Activated T-cell treated with anti-CD3 and anti-CD28 coated beads, Interleukin-2, amount 50 U/mL, for 1 hour (primary cell): ENCODE data around the gene HASPIN.
"Not testable (repeated sequence)": the region's sequence is repeated elsewhere in the genome, so short reads cannot be mapped to it uniquely, and the experiment has no call there.

Source experiments
- DNase-seq: peaks from one replicate; pipeline ENCODE4 v3.0.0-alpha.2; 2020

HASPIN gene

DNA sequence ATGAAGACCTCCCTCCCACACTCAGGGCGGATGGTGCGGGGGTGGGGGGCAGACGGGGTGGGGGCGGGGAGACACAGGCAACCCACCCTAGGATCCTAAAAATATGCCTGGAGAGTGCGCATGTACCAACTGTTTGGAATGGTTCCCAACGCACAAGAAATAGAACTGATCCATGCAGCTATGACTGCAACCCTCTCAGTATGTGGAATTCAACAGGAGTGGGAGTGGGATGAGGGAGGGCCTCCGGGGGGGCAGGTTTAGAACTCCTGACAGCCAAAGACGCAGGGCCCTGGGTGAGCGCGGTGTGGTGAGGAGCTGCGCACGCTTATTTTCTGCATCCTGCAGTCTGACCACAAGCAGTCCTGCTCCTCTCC lies 26.6 kb upstream of the HASPIN start:
- no peak for DNase-seq

DNA sequence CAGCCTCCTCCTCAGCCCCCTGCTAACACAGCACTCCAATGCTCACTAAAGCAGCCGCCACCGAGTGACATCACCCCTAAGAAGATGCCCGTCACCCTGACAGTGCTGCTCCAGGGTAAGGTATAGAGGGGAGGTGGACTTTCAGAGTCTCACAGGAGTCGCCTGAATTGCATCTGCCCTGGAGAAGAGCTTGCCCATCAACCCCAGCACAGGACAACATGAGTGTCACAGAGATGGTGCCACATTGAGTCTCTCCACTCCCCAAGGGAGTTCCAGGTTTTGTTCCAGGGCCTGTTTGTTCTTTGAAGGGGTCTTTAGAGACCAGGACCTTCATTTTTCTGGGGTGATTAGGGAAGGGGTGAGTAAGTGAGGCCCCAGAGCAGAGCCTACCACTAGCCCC lies 25.6 kb upstream of the HASPIN start:
- DNase-seq: no peak

DNA sequence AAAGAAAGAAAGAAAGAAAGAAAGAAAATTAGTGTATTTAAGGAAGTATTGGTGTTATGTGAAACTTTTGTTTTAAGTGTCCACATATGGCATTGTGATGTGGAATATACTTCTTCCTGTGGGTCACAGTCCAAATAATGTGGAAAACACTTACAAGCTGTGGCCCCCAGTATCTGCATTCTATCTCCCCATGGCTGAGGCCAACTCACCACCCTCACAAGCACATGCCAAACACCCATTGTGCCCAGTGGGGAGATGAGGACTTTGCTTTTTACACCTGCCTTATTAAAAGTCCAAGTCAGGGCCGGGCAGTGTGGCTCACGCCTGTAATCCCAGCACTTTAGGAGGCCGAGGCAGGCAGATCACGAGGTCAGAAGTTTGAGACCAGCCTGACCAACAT lies 23.8 kb upstream of the HASPIN start:
- DNase-seq: no peak

DNA sequence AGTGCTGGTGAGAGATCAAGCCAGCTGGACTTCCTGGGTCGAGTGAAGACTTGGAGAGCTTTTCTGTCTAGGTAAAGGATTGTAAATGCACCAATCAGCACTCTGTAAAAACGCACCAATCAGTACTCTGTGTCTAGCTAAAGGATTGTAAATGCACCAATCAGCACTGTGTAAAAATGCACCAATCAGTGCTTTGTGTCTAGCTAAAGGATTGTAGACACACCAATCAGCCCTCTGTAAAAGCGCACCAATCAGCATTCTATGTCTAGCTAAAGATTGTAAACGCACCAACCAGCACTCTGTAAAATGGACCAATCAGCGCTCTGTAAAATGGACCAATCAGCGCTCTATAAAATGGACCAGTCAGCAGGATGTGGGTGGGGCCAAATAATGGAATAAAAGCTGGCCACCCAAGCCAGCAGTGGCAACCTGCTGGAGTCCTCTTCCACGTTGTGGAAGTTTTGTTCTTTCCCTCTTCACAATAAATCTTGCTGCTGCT lies 21.6 kb upstream of the HASPIN start:
- DNase-seq: not testable (repeated sequence)

DNA sequence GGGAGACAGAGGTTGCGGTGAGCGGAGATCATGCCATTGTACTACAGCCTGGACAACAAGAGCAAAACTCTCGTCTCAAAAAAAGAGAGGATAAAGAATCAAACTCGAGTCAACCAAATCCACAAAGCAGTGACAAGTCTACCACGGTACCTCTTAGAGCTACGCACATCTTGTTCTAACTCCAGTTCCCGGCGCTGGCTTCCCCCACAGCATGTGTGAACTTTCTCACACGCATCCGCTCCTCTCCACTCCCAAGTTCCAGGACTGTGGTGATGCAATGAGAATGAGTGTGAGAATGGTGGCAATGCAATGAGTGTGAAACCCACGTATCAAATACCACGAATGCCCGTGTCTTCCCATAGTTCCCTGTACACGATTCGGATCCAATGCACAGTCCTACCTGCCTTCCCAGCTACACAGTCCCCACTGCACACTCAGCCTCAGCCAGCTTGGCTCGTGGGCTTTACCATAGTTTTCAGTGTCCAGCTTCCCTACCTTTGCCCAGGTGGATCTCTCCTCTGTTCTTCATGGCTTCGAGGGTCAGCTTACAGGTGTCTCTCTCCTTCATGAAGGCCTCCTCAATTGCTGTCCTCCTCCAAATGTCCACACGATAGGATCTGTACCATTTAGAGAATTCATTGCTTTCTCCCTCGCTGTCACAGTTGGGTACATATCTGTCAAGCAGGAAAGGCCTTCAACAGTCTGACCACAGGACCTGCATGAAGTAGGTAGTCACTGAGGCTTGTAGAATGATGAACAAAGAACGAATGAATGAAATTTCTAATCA lies 18.6 kb upstream of the HASPIN start:
- DNase-seq: no peak

DNA sequence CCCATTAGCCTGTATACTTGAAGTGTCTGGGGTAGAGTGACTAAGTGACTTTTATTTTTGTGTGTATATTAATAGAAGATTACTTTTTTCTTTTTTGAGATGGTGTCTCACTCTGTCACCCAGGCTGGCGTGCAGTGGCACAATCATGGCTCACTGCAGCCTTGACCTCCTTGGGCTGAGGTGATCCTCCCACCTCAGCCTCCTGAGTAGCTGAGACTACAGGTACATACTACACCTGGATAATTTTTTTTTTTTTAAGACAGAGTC lies 18.1 kb upstream of the HASPIN start:
- not testable (repeated sequence) for DNase-seq

DNA sequence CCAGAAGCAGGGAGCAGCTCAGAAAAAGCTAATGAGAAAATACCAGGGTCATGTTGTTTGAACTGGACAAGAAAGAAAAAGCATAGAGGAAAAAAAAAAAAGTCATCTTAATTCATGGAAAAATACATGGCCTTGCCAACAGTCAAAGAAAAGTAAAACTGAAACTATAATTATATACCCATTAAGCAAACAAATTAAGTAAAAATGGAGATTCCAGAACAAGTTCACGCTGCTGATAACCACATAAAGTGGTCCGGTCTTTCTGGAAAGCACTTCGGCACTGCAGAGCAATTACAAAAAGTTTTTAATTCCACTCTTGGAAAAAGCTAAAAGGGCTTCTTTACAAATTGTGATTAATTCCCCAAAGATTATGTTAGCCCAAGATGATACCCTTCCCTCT lies 15.3 kb upstream of the HASPIN start:
- no peak for DNase-seq

DNA sequence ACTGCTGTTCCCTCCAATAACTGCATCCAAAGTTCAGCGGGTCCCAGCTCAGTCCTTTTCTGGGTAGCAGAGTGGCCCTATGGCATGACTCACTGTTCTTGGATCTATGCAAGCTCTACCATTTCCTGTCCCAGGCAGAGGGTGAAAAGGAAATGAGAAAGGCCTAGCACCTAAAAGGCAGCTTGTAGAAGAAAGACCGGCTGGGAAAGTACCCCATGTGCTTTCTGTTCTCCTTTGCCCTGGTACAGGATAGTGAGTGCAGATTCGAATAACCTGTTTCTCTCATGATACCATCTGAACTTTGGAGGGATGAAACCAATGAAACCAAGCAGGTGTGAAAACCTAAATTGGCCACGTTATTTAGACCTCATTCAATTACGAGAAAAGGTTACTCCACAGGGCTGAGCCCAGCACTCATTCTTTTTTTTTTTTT lies 12.7 kb upstream of the HASPIN start:
- peak; percentile 51 for DNase-seq

DNA sequence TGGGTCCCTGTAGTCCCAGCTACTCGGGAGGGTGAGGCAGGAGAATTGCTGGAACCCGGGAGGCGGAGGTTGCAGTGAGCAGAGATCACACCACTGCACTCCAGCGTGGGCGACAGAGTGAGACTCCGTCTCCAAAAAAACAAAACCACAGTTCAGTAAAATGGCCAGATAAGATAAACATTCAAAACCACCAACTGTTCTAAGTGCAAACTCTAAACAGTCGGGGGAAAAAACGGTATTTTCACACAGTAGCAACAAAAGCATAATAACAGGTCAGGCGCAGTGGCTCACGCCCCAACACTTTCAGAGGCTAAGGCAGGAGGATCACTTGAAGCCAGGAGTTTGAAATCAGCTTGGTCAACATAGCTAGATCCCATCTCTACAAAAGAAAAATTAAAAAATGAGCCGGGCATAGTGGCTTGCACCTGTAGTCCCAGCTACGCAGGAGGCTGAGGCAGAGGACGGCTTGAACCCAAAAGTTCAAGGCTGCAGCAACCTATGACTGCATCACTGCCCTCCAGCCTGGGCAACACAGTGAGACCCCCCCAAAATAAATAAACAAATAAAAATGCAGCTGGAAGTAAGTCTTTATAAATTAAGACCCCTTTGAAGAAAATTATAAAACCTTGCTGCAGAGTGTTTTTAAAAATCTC lies 10.8 kb upstream of the HASPIN start:
- DNase-seq: no peak

DNA sequence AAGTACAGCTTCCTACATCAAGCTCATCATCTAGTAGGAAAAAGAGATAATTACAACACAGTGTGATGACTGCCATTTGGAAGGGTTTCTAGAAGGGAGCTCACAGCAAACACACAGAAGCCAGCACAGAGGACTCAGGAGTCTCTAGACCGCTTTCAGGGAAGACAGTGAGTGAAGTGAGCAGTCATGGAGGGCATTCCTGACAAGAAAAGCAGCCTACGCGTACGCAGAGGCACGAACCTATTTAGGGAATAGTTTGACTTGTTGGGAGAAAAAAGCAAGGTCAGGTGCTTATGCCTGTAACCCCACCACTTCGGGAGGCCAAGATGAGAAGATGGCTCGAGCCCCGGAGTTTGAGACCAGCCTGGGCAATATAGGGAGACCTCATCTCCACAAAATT lies 8.4 kb upstream of the HASPIN start:
- no peak for DNase-seq

DNA sequence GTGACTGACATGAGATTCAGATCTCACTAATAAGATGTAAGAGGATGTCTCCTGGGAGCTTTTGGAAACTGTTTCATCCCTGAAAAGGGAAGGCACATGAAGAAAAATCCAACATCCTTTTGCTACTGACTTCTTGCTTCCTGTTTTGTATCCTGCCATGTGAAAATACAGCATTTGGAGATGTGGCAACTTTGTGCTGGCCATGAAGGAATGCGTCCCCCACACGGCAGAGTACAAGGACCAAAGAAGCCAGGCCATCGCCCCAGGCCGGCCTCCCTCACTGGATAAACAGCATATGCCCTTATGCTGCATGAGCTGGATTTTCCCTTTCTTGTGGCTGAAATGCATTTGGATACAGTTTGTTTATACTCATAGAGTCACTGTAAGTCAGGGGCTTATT lies 5.5 kb upstream of the HASPIN start:
- no peak for DNase-seq

DNA sequence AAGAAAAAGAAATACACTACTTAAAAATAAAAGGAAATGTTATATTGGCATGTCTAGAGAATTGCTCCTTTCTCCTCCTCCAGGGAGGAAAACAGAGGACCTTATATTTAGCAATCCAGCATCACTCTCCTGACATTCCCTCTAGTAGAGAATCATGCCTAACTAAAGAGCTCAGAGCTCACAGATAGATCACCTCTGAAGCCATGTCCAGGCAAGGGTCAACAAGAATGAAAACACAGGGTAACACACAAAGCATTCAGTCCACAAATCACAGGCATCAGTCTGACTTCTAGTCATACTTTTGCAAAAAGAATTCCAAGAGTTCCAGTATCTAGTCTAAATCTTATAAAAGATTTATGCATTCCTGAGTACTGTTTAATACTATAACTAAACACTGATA lies 4.4 kb upstream of the HASPIN start:
- no peak for DNase-seq

DNA sequence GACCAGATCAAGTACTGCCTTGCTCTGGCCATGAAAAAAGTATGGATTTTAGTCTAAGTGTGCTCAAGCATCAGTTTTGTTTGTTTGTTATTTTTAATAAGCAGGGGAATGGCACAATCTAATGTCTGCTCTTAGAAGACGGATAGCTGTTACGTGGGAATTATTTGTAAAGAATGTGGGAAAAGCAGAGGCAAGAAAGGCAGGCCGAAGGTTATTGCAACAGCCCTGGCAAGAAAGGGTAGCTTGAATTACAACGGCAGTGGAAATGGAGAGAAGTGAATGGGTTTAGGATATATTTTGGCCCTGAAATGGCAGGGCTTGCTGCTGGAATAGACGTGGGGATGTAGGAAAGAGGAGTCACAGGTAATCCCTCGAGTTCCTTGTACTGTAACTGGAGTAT lies 987 bp upstream of the HASPIN start:
- DNase-seq: no peak

DNA sequence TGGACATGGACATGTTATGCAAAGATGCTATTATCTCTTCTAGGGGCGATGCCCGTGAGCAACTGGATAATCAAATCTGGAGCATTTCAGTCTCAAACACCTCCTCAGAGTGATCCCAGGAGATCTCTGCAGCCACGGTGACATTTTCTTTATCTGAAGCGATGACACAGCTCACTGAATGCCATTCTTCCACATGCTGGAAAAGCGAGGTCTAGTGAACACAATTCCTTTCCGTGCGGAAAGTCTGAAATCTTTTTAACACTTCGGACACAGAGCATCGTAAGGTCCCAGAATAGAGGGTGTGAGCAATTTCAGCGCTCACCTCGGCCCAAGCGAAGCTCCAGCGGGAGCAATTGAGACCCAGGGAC lies 531 bp upstream of the HASPIN start:
- DNase-seq: no peak

DNA sequence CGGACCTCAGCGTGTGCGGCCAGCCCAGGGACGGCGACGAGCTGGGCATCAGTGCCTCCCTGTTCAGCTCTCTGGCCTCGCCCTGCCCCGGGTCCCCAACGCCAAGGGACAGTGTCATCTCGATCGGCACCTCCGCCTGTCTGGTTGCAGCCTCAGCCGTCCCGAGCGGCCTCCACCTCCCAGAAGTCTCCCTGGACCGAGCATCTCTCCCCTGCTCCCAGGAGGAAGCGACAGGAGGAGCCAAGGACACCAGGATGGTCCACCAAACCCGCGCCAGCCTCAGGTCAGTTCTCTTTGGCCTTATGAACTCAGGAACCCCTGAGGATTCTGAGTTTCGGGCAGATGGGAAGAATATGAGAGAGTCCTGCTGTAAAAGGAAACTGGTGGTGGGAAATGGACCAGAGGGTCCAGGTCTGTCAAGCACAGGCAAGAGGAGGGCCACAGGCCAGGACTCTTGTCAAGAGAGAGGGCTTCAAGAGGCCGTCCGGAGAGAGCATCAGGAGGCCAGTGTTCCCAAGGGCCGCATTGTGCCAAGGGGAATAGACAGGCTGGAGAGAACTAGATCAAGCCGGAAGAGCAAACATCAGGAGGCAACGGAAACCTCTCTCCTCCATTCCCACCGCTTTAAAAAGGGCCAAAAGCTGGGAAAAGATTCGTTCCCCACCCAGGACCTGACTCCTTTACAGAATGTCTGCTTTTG lies 825 bp downstream of the HASPIN start:
- no peak for DNase-seq

DNA sequence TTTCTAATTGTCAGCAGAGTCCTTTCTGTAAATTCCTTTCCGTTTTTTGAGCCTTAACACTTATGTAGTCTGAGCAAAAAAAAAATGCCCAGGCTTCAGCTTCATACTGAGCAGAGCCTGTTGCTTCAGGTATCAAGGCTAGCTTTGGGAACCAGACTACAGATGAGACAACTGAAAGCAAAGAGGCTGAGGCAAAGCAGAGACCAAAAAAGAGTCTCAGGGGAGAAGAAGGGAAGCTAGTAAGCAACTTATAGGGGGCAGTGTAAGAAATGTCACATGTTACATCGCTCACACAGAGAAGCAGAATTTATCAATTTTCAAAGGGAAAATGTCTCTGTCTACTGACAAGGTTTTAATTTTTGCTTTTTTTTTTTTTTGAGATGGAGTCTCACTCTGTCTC lies 3.3 kb downstream of the HASPIN start:
- DNase-seq: no peak

DNA sequence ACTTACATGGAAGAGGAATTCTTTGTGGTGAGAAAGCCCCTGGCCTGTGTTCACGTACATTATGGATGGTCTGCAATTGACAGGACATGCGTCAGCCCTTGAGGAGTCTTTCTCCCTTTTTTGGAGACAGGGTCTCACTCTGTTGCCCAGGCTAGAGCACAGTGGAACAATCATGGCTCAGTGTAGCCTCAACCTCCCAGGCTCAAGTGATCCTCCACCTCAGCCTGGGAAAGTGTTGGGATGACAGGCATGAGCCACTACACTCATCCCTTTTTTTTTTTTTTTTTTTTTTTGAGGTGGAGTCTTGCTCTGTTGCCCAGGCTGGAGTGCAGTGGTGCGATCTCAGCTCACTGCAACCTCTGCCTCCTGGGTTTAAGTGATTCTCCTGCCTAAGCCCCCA lies 4.4 kb downstream of the HASPIN start:
- DNase-seq: not testable (repeated sequence)

DNA sequence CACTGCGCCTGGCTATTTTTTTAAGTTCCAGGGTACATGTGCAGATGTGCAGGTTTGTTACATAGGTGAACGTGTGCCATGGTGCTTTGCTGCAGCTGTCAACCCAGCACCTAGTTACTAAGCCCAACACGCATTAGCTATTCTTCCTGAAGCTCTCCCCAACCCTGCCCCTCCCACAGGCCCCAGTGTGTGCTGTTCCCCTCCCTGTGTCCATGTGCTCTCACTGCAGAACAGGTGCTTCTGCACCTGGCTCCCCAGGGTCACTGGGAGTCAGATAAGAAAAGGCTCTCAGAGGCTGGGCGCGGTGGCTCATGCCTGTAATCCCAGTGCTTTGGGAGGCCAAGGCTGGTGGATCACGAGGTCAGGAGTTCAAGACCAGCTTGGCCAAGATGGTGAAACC lies 6.2 kb downstream of the HASPIN start:
- no peak for DNase-seq

DNA sequence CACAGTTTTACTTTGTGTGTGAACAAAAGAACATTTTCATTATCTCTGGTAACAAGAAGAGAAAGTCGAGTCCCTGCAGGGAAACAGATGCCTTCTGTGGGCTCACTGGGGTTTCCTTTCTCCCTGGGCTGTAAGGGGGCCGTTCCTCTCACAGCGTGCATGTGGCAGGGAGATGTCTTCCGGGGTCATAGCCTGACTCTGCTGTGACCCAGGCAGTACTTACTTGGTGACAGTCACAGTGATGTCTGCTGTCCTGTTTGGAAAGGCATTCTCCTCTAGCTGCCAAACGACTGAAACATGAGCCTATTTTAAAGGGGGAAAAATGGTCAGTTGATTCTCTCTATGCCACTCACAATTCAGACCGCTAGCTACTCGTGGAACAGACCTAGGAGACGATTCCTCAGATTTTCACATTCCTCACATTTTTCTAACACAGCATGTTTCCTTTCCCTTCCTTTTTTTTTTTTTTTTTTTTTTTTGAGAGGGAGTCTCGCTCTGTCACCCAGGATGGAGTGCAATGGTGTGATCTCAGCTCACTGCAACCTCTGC lies 7.3 kb downstream of the HASPIN start:
- DNase-seq: no peak

DNA sequence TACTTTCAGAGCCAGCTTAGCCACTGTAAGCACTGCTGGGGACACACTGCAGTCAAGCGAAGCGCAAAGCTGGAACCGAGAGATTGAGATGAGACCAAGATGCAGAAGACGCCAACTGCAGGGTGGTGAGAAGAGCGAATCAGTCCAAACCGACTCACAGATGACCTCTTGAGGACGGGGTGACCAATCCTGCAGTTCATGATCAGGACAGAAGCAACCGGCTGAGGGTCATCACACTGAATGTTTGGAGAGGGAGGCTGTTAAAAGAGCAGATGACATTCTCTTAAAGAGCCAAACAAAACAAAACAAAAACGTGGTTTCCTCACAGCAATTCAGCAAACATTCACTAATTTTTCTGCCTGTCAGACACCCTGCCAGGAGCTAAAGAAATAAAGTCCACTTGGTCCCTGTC lies 8.5 kb downstream of the HASPIN start:
- DNase-seq: no peak

DNA sequence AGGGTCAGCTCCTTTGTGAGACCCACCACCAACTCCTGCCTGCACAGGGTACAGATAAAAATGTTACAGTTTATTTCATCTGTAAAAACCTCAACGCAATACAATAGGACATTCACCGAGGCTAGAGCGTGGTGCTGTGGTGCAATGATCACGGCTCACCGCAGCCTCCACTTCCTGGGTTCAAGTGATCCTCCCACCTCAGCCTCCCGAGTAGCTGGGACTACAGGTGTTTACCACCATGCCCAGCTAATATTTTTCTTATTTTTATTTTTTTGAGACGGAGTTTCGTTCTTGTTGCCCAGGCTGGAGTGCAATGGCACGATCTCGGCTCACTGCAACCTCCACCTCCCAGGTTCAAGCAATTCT lies 11.2 kb downstream of the HASPIN start:
- DNase-seq: not testable (repeated sequence)

DNA sequence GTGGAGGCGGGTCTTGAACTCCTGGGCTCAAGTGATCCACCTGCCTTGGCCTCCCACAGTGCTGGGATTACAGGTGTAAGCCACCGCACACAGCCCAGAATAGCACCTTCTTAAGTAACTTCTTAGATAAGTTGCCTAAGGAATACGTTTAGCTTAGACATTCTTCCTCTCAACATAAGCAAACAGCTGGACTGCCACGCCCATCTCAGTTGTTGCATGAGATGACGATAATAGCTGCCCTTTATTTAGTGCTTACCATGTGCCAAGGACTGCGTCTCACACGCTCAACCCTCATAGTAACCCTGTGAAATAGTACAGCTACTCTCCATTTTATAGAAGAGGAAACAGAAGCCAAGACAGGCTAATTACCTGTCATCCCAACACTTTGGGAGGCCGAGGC lies 11.8 kb downstream of the HASPIN start:
- no peak for DNase-seq

DNA sequence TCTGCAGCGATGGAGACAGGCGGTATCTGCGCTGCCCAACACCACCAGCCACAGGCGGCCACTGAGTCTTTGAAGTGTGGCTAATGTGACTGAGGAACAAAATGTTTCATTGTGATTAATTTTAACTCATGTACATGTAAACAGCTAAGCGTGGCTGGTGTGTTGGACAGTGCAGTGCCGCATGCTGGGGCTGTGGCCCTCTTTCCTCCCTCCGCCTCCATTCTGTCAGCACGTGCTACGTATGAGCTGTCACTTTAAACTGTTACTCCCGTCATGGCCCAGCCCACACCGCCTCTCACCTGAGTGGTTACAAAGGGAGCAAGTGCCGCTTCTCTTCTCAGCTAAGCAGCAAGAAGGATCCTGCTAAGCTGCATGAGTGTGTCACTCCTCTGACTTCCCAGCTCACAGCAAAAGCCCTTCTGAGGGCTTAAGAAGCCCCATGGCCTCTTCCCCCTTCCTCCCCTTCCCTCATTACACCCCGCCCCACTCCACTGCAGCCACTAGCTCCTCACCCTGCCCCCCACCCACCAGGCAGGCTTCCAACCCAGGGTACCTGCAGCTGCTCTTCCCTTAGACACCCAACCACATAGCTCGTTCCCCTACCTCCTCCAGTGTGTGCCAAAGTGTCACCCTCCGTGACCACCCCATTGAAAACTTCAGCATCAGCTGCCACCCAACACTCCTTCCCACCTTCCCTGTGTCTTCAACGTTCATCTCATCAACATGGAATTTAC lies 15.0 kb downstream of the HASPIN start:
- peak; percentile 67 for DNase-seq
